Mesenchymal stem cell (in vitro differentiated cells and primary cell): ENCODE measurements around the gene NEXMIF.

Experiments
- DNase-seq: peaks from one replicate; pipeline ENCODE4 v3.0.0-alpha.2; 2013
- H2AFZ ChIP-seq: one replicate; pipeline ENCODE4 v1.6.1; 2013; ENCODE audit warnings: low read depth, mild to moderate bottlenecking, control low read depth, inconsistent platforms, low read length, moderate library complexity
- H2AK5ac ChIP-seq: 2 replicates; pipeline ENCODE4 v1.6.1; 2013; ENCODE audit warnings: low read length, moderate library complexity, mild to moderate bottlenecking, inconsistent platforms; ENCODE audit not compliant: severe bottlenecking
- H2BK120ac ChIP-seq: one replicate; pipeline ENCODE4 v1.6.1; 2013; ENCODE audit warnings: low read depth, mild to moderate bottlenecking, inconsistent platforms, low read length, moderate library complexity
- H2BK12ac ChIP-seq, 2 experiments: one replicate each; pipeline ENCODE4 v1.6.1; 2013; ENCODE audit warnings: inconsistent platforms in 2 of 2, low read length in 2 of 2, mild to moderate bottlenecking in 2 of 2, moderate library complexity in 2 of 2, control low read depth in 1 of 2
- H2BK15ac ChIP-seq: one replicate; pipeline ENCODE4 v1.6.1; 2013; ENCODE audit warnings: mild to moderate bottlenecking, low read depth, inconsistent platforms; ENCODE audit not compliant: poor library complexity, severe bottlenecking
- H2BK5ac ChIP-seq: 2 replicates; pipeline ENCODE4 v1.6.1; 2013; ENCODE audit warnings: low read depth, mild to moderate bottlenecking, low read length, control low read depth, inconsistent platforms; ENCODE audit not compliant: poor library complexity, severe bottlenecking
- H3K14ac ChIP-seq, 2 experiments: one replicate each; pipeline ENCODE4 v1.6.1; 2013; ENCODE audit warnings: inconsistent platforms in 2 of 2, low read length in 2 of 2, control low read depth in 1 of 2, mild to moderate bottlenecking in 1 of 2, moderate library complexity in 1 of 2
- H3K18ac ChIP-seq, 2 experiments: one replicate each; pipeline ENCODE4 v1.6.1; 2013; ENCODE audit warnings: inconsistent platforms in 2 of 2, low read length in 2 of 2, control low read depth in 1 of 2, low read depth in 1 of 2, mild to moderate bottlenecking in 1 of 2
- H3K23ac ChIP-seq, 2 experiments: one replicate each; pipeline ENCODE4 v1.6.1; 2013; ENCODE audit warnings: inconsistent platforms in 2 of 2, low read length in 2 of 2, mild to moderate bottlenecking in 2 of 2, moderate library complexity in 2 of 2, control low read depth in 1 of 2
- H3K27ac ChIP-seq: 2 replicates; pipeline ENCODE4 v1.5.1; 2013; ENCODE audit warnings: mild to moderate bottlenecking, moderate library complexity, low read length, control low read depth, inconsistent platforms; ENCODE audit not compliant: poor library complexity, severe bottlenecking
- H3K27me3 ChIP-seq, 2 experiments: 2 replicates each; pipeline versions ENCODE4 v1.6.1 to v1.7.0; 2013; ENCODE audit warnings: low read length in 2 of 2, mild to moderate bottlenecking in 2 of 2, moderate library complexity in 2 of 2, control low read depth in 1 of 2, inconsistent platforms in 1 of 2; ENCODE audit not compliant: control insufficient read depth in 1 of 2, insufficient read depth in 1 of 2
- H3K36me3 ChIP-seq, 2 experiments: 2 replicates each; pipeline versions ENCODE4 v1.6.1 to v1.7.0; 2013; ENCODE audit warnings: low read length in 2 of 2, control low read depth in 1 of 2, inconsistent platforms in 1 of 2, low read depth in 1 of 2, mild to moderate bottlenecking in 1 of 2; ENCODE audit not compliant: insufficient read depth in 2 of 2, control insufficient read depth in 1 of 2
- H3K4ac ChIP-seq, 2 experiments: one replicate each; pipeline ENCODE4 v1.6.1; 2013; ENCODE audit warnings: inconsistent platforms in 2 of 2, low read length in 2 of 2, mild to moderate bottlenecking in 2 of 2, moderate library complexity in 2 of 2, control low read depth in 1 of 2, low read depth in 1 of 2
- H3K4me1 ChIP-seq: 2 replicates; pipeline ENCODE4 v1.6.1; 2013; ENCODE audit warnings: low read depth, low read length, control low read depth; ENCODE audit not compliant: control insufficient read depth, insufficient read depth
- H3K4me2 ChIP-seq: 2 replicates; pipeline ENCODE4 v1.6.1; 2013; ENCODE audit warnings: low read length, mild to moderate bottlenecking, inconsistent platforms; ENCODE audit not compliant: poor library complexity, severe bottlenecking
- H3K4me3 ChIP-seq, 2 experiments: 2 replicates each; pipeline versions ENCODE4 v1.5.1 to v1.7.0; 2013; ENCODE audit warnings: low read length in 2 of 2, mild to moderate bottlenecking in 2 of 2, control low read depth in 1 of 2, low read depth in 1 of 2; ENCODE audit not compliant: insufficient read depth in 1 of 2
- H3K79me1 ChIP-seq: replicated peaks from 2 replicates; pipeline ENCODE4 v1.6.1; 2013; ENCODE audit warnings: mild to moderate bottlenecking, control low read depth, low read length, inconsistent platforms; ENCODE audit not compliant: poor library complexity, severe bottlenecking
- H3K9ac ChIP-seq: 2 replicates; pipeline ENCODE4 v1.7.0; 2013; ENCODE audit warnings: mild to moderate bottlenecking, low read length, moderate library complexity
- H3K9me3 ChIP-seq: 2 replicates; pipeline ENCODE4 v1.7.0; 2013; ENCODE audit warnings: mild to moderate bottlenecking, low read length; ENCODE audit not compliant: control insufficient read depth
- H4K8ac ChIP-seq: one replicate; pipeline ENCODE4 v1.6.1; 2013; ENCODE audit warnings: inconsistent platforms, mild to moderate bottlenecking, low read length, moderate library complexity
- H4K91ac ChIP-seq: one replicate; pipeline ENCODE4 v1.6.1; 2013; ENCODE audit warnings: mild to moderate bottlenecking, low read length, inconsistent platforms
- WGBS: methylation state at CpG from one replicate; pipeline ENCODE4 v1.1.7; 2013; ENCODE audit warnings: mixed read lengths; 5-methylcytosine and 5-hydroxymethylcytosine counted together

Gene NEXMIF

DNA sequence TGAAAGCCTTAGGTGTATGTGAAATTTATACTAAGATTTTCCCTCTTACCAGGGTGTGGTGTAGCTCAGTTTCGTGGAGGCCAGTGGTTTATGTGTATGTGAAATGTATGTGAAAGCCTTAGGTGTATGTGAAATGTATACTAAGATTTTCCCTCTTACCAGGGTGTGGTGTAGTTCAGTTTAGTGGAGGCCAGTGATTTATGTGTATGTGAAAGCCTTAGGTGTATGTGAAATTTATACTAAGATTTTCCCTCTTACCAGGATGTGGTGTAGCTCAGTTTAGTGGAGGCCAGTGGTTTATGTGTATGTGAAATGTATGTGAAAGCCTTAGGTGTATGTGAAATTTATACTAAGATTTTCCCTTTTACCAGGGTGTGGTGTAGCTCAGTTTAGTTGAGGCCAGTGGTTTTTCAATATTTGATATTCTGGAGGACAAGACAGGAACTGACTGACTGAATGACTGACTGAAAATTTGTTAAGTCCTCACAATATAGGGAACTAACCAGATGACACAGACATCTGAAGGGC lies 143.7 kb downstream of the NEXMIF start:
- Histone ChIP-seq H2BK120ac (no peak overlapping the region), H3K4me2 (no peak overlapping the region), H3K36me3 (no peaks in the 10 kb centered on the region), H2BK15ac (no peak overlapping the region), H3K27me3 (no peaks in the 10 kb centered on the region), H3K9ac (no peak overlapping the region), H2BK5ac (no peak overlapping the region), H3K23ac (no peak overlapping the region), H3K27ac (no peak overlapping the region), H3K14ac (no peak overlapping the region), H4K91ac (no peak overlapping the region), H3K4me1 (no peaks in the 10 kb centered on the region), H3K79me1 (no peaks in the 10 kb centered on the region), H4K8ac (no peak overlapping the region), H3K9me3 (no peaks in the 10 kb centered on the region), H3K4ac (no peak overlapping the region), H2BK12ac (no peak overlapping the region), H3K4me3 (no peak overlapping the region), H2AFZ (no peak overlapping the region), H2AK5ac (no peak overlapping the region), H3K18ac (no peak overlapping the region)
- no peak for DNase-seq
- WGBS, result 40% methylated on average over 1 of the region's 1 CpG

DNA sequence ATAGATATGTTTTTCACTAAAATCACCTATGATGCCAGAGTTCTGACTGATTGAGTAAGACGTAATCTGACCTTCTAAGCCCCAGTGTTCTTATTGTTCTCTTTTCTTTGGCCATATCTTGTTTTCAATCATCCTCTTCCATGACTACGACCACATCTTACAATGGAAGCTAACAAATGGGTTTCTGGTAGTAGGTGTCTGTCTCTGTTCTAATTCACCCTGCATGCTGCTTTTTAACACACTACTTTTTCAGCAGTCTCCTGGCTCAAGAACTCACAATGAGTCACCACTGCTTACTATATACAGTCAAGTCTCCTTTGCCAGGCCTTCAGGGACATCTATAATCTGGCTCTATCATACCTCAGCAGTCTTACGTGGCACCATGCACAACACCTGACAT lies 146.1 kb downstream of the NEXMIF start:
- Histone ChIP-seq H2BK5ac (no peak overlapping the region), H2AK5ac (no peak overlapping the region), H3K36me3 (no peaks in the 10 kb centered on the region), H3K4me3 (no peak overlapping the region), H3K4ac (no peak overlapping the region), H2AFZ (no peak overlapping the region), H3K9me3 (no peaks in the 10 kb centered on the region), H3K4me1 (no peaks in the 10 kb centered on the region), H2BK15ac (no peak overlapping the region), H2BK120ac (no peak overlapping the region), H4K91ac (no peak overlapping the region), H2BK12ac (no peak overlapping the region), H3K27me3 (no peaks in the 10 kb centered on the region), H3K23ac (no peak overlapping the region), H3K27ac (no peak overlapping the region), H3K4me2 (no peak overlapping the region), H3K14ac (no peak overlapping the region), H4K8ac (no peak overlapping the region), H3K9ac (no peak overlapping the region), H3K79me1 (no peaks in the 10 kb centered on the region), H3K18ac (no peak overlapping the region)
- DNase-seq, result no peak
- WGBS, result 74% methylated on average over 3 of the region's 3 CpGs

DNA sequence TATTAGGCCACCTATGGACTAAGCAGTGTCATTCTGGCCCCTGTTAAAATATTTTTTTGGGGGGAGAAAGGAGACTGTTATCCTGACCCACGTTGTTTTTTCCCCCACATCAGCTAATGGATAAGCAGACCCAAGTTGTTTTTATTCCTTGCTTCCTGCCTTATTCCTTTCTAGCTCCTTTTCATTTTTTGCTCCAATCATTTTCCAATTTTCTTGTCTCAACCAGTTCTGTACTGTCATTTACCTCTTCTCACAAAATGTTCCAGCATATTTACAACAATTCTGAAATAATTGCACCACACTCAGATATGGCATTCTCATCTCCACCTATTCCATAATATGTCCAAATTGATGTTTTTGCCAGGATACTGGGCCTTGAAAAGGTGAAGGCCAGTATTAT lies 150.3 kb downstream of the NEXMIF start:
- H3K14ac ChIP-seq, result no peak overlapping the region
- no peak overlapping the region for H2AFZ ChIP-seq
- H3K9me3 ChIP-seq, result no peaks in the 10 kb centered on the region
- no peak overlapping the region for H3K18ac ChIP-seq
- H3K4me3 ChIP-seq, result no peak overlapping the region
- no peak overlapping the region for H3K23ac ChIP-seq
- no peak overlapping the region for H3K27ac ChIP-seq
- no peak overlapping the region for H2BK12ac ChIP-seq
- no peak overlapping the region for H2AK5ac ChIP-seq
- no peak overlapping the region for H3K4me2 ChIP-seq
- H3K9ac ChIP-seq, result no peak overlapping the region
- H2BK5ac ChIP-seq, result no peak overlapping the region
- no peaks in the 10 kb centered on the region for H3K4me1 ChIP-seq
- no peaks in the 10 kb centered on the region for H3K79me1 ChIP-seq
- no peak overlapping the region for H2BK15ac ChIP-seq
- H4K91ac ChIP-seq, result no peak overlapping the region
- WGBS, result 84% methylated on average over 1 of the region's 1 CpG
- H4K8ac ChIP-seq, result no peak overlapping the region
- no peak overlapping the region for H2BK120ac ChIP-seq
- no peak overlapping the region for H3K4ac ChIP-seq
- DNase-seq, result no peak
- peaks cover 0 to 2% of the 10 kb centered on the region in 2 experiments for H3K27me3 ChIP-seq
- H3K36me3 ChIP-seq, result no peaks in the 10 kb centered on the region

DNA sequence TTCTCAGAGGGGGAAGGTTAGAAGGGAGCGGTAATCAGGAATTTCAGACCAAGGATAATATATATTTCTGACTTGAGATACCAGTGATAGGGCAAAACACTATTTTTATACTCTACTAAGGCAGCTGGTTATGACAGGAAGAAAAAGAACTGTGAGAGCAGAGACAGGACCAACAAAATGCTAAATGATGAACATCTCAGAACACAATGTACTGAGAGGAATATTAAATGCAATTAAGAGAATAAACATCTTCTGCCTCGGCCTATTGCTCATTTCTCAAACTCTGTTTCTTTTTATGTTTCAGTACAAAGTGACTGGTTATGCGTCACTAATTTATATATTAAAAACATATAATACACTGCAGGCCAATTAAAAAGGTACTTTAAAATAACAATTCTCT lies 188.8 kb downstream of the NEXMIF start:
- H2AFZ ChIP-seq, result no peak overlapping the region
- no peak overlapping the region for H3K18ac ChIP-seq
- H2BK5ac ChIP-seq, result no peak overlapping the region
- H3K79me1 ChIP-seq, result no peaks in the 10 kb centered on the region
- peaks cover 0 to 7% of the 10 kb centered on the region in 2 experiments for H3K27me3 ChIP-seq
- no peaks in the 10 kb centered on the region for H3K36me3 ChIP-seq
- H3K9me3 ChIP-seq, result no peaks in the 10 kb centered on the region
- H3K4me3 ChIP-seq, result no peak overlapping the region
- H3K4ac ChIP-seq, result no peak overlapping the region
- no peak overlapping the region for H2BK120ac ChIP-seq
- no CpG with 5 or more reads among the region's 3 CpGs for WGBS
- no peak overlapping the region for H4K8ac ChIP-seq
- no peak overlapping the region for H2BK15ac ChIP-seq
- H2BK12ac ChIP-seq, result no peak overlapping the region
- no peaks in the 10 kb centered on the region for H3K4me1 ChIP-seq
- no peak overlapping the region for H3K23ac ChIP-seq
- H3K9ac ChIP-seq, result no peak overlapping the region
- H3K27ac ChIP-seq, result no peak overlapping the region
- no peak overlapping the region for H2AK5ac ChIP-seq
- no peak overlapping the region for H3K4me2 ChIP-seq
- H3K14ac ChIP-seq, result no peak overlapping the region
- no peak for DNase-seq
- no peak overlapping the region for H4K91ac ChIP-seq
